Right renal pelvis (tissue), 4 donors: Measurements from ENCODE around the gene CORO7. TPM values are rescaled to one million over a fixed set of nuclear protein-coding genes. Genes with fewer than 3 reads are reported as not detected.

Source experiments
- DNase-seq, 4 donors: peaks; one replicate each; pipeline ENCODE4 v3.0.0-alpha.2; 2013; ENCODE audit warnings: low read depth in 4 of 4, low spot score in 3 of 4, missing footprints in 1 of 4
- polyA plus RNA-seq, 4 donors: library from polyadenylated mRNA; unstranded; fragments of 120-200 nt; gene quantifications; one replicate each; pipeline ENCODE4 v1.2.1, GENCODE V29; 2013; ENCODE audit not compliant: insufficient read length in 4 of 4

Gene CORO7
- polyA plus RNA-seq, 4 donors, result 15.1 to 22.0 (median 16.9) TPM

- no peak for DNase-seq
Measured at GRCh38 chr16:4324492-4325252, 91.7 kb downstream of the CORO7 start.

- DNase-seq, result no peak
Measured at GRCh38 chr16:4323845-4324488, 92.4 kb downstream of the CORO7 start.

- no peak for DNase-seq
Measured at GRCh38 chr16:4323071-4323844, 93.1 kb downstream of the CORO7 start.

GRCh38 chr16:4322121-4323052 is 94.0 kb downstream of the CORO7 start:
- DNase-seq, result no peak

- no peak for DNase-seq
Measured at GRCh38 chr16:4321286-4322120, 94.9 kb downstream of the CORO7 start.

- no peak for DNase-seq
Measured at GRCh38 chr16:4320571-4321137, 95.7 kb downstream of the CORO7 start.

- DNase-seq, result no peak
Measured at GRCh38 chr16:4319454-4320421, 96.7 kb downstream of the CORO7 start.

GRCh38 chr16:4318967-4319366 is 97.4 kb downstream of the CORO7 start:
- no peak for DNase-seq

GRCh38 chr16:4318451-4318910 is 97.9 kb downstream of the CORO7 start:
- no peak for DNase-seq

- DNase-seq, result no peak
Measured at GRCh38 chr16:4317532-4318450, 98.6 kb downstream of the CORO7 start.

- no peak for DNase-seq
Measured at GRCh38 chr16:4316864-4317531, 99.4 kb downstream of the CORO7 start.

GRCh38 chr16:4316108-4316863 is 100.1 kb downstream of the CORO7 start:
- no peak for DNase-seq

GRCh38 chr16:4315186-4316107 is 100.9 kb downstream of the CORO7 start, which contains the start of gene GLIS2:
Gene GLIS2, plus strand, starts transcription at chr16:4316067. Its CDS starts 16,214 bp downstream, at chr16:4332281.
- DNase-seq, result peak in 1 of 4 donors; percentile 80

GRCh38 chr16:4314532-4315185 is 101.7 kb downstream of the CORO7 start:
- no peak for DNase-seq
